ENCODE results near the gene TBX4.
"Not testable (repeated sequence)": the region's sequence is repeated elsewhere in the genome, so short reads cannot be mapped to it uniquely, and the experiment has no call there.

The TBX4 gene

GRCh38 chr17:61436273-61436672, 15.9 kb upstream of the TBX4 start:
- TF ChIP-seq CTCF (IDR thresholded peaks at IDR 0.05), result no peak
- Histone ChIP-seq H3K4me3 (no peak overlapping the region), H3K27ac (no peak overlapping the region)
- DNase-seq (ENCODE audit: low spot score), result no peak

- Histone ChIP-seq H3K4me3 (no peak overlapping the region), H3K27ac (no peak overlapping the region)
- TF ChIP-seq CTCF (IDR thresholded peaks at IDR 0.05), result no peak
- DNase-seq (ENCODE audit: low spot score), result no peak
These were observed 15.1 kb upstream of the TBX4 start for GRCh38 chr17:61436995-61437704.

- DNase-seq (ENCODE audit: low spot score), result no peak
- H3K4me3 ChIP-seq, result no peak overlapping the region
- H3K27ac ChIP-seq, result no peak overlapping the region
- TF ChIP-seq CTCF (IDR thresholded peaks at IDR 0.05), result no peak
These were observed 11.5 kb upstream of the TBX4 start for GRCh38 chr17:61440697-61441096.

GRCh38 chr17:61441507-61441906, 10.7 kb upstream of the TBX4 start:
- H3K27ac ChIP-seq; DNase-seq (ENCODE audit: low spot score); H3K4me3 ChIP-seq: not testable (repeated sequence)

GRCh38 chr17:61442136-61442775, 10.0 kb upstream of the TBX4 start:
- TF ChIP-seq CTCF (IDR thresholded peaks at IDR 0.05), result no peak
- Histone ChIP-seq H3K4me3 (no peak overlapping the region), H3K27ac (no peak overlapping the region)
- no peak for DNase-seq (ENCODE audit: low spot score)

GRCh38 chr17:61442878-61443474, 9.2 kb upstream of the TBX4 start:
- no peak for TF ChIP-seq CTCF (IDR thresholded peaks at IDR 0.05)
- DNase-seq (ENCODE audit: low spot score), result no peak
- no peak overlapping the region for H3K4me3 ChIP-seq
- H3K27ac ChIP-seq, result no peak overlapping the region

GRCh38 chr17:61443475-61443882, 8.7 kb upstream of the TBX4 start:
- H3K4me3 ChIP-seq, result no peak overlapping the region

More at GRCh38 chr17:61443475-61443882, 8.7 kb upstream of the TBX4 start:
- H3K27ac ChIP-seq, result no peak overlapping the region
- DNase-seq (ENCODE audit: low spot score), result no peak
- TF ChIP-seq CTCF (IDR thresholded peaks at IDR 0.05), result no peak

Data from coronary artery (tissue), 2 donors.